GM12891 (cell line): Measurements from ENCODE around the gene AKAP10. TPM values are rescaled to one million over a fixed set of nuclear protein-coding genes. Genes with fewer than 3 reads are reported as not detected.
"Not testable (repeated sequence)": the region's sequence is repeated elsewhere in the genome, so short reads cannot be mapped to it uniquely, and the experiment has no call there.

Experiments
- DNase-seq: peaks from one replicate; pipeline ENCODE4 v3.0.0; 2011; ENCODE audit warnings: low spot score; ENCODE audit not compliant: insufficient read length
- FAIRE-seq: peaks from 2 replicates; lab custom pipeline; 2011; peaks lifted over from hg19 to GRCh38; lab: Jason Lieb, UNC
- PAX5 ChIP-seq: IDR thresholded peaks from 2 replicates; pipeline ENCODE4 v1.6.1; 2011; ENCODE audit warnings: low read length, moderate library complexity, mild to moderate bottlenecking; ENCODE audit not compliant: insufficient read depth, severe bottlenecking
- POLR2A ChIP-seq: IDR thresholded peaks from 2 replicates; pipeline ENCODE4 v1.6.1; 2011; ENCODE audit warnings: low read depth, low read length, control low read depth
- POLR2AphosphoS5 ChIP-seq: IDR thresholded peaks from 2 replicates; pipeline ENCODE4 v1.6.1; 2011; ENCODE audit warnings: low read depth, low read length, control low read depth
- POU2F2 ChIP-seq: IDR thresholded peaks from 2 replicates; pipeline ENCODE4 v1.6.1; 2011; ENCODE audit warnings: low read depth, mild to moderate bottlenecking, control low read depth, low read length, moderate library complexity
- SPI1 ChIP-seq: IDR thresholded peaks from 2 replicates; pipeline ENCODE4 v1.6.1; 2011; ENCODE audit warnings: low read depth, low read length, control low read depth
- TAF1 ChIP-seq: IDR thresholded peaks from 2 replicates; pipeline ENCODE4 v1.6.1; 2011; ENCODE audit warnings: low read depth, low read length, control low read depth
- polyA plus RNA-seq: library from polyadenylated mRNA; unstranded; fragments of >200 nt; gene quantifications from one replicate; pipeline ENCODE4 v1.2.1, GENCODE V29; 2012; ENCODE audit warnings: low read depth, missing spikeins, inconsistent platforms; ENCODE audit not compliant: missing spikeins

The AKAP10 gene
- polyA plus RNA-seq, result 8.1 TPM

GRCh38 chr17:19977293-19978208 is at the start of gene AKAP10:
Gene AKAP10, minus strand, starts transcription at chr17:19977828. Its CDS starts 149 bp downstream, at chr17:19977679.
- FAIRE-seq (peak; percentile 83), DNase-seq (peak; percentile 92)
- TF ChIP-seq SPI1 (no peak), POLR2AphosphoS5 (peak; percentile 55; the same call in 1 of the 2 replicates), PAX5 (peak; percentile 81), TAF1 (peak; percentile 68), POU2F2 (peak; percentile 12; the same call in 1 of the 2 replicates), POLR2A (peak; percentile 88)

DNA sequence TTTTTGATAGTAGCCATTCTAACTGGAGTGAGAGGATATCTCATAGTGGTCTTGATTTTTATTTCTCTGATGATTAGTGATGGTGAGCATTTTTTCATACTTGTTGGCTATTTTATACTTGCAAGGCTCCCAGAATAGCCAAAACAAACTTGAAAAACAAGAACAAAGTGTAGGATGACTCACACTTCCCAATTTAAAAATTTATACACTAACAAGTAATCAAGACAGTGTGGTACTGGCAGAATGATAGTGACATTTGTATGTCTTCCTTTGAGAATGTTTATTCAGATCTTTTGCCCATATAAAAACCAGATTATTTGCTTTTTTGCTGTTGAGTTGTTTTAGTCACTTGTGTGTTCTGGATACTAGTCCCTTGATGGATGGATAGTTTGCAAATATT is 49.3 kb upstream of the AKAP10 start:
- no peak for DNase-seq
- TF ChIP-seq SPI1 (no peak), TAF1 (no peak), POLR2AphosphoS5 (no peak), POLR2A (no peak), PAX5 (no peak), POU2F2 (no peak)

GRCh38 chr17:20022701-20023100 is 45.1 kb upstream of the AKAP10 start:
- DNase-seq (no peak), FAIRE-seq (peak; percentile 33)
- TF ChIP-seq TAF1 (no peak), POLR2AphosphoS5 (no peak), PAX5 (no peak), POLR2A (no peak), POU2F2 (no peak), SPI1 (no peak)

More for the DNA sequence above, 49.3 kb upstream of the AKAP10 start:
- FAIRE-seq, result no peak

GRCh38 chr17:20016475-20016992 is 38.9 kb upstream of the AKAP10 start:
- DNase-seq, FAIRE-seq: not testable (repeated sequence)

DNA sequence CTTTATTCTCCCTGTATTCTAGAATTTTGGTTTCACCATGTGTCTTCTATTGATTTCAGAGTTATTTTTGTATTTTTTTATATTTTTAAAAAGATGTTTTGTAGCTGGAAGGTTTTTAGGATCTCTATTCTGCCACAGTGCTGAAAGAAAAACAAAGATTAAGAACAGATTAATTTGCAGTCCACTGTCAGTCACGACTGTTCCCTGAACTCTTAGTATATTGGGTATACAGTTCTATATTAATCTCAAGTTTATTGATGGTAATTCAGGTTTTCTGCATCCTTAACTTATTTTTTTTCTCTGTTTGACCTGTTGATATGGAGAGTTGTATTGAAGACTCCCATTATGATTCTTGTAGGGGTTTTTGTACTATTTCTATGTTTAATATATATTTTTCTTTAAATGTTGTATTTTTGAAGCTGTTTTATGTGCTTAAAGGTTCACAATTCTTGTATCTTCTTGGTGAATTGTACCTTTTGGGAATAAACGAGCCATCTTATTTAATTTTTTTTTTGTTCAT is 34.4 kb upstream of the AKAP10 start:
- no peak for FAIRE-seq
- TF ChIP-seq POLR2AphosphoS5, result no peak
- no peak for TF ChIP-seq POU2F2
- no peak for TF ChIP-seq TAF1
- TF ChIP-seq POLR2A, result no peak
- no peak for TF ChIP-seq SPI1
- no peak for DNase-seq

DNA sequence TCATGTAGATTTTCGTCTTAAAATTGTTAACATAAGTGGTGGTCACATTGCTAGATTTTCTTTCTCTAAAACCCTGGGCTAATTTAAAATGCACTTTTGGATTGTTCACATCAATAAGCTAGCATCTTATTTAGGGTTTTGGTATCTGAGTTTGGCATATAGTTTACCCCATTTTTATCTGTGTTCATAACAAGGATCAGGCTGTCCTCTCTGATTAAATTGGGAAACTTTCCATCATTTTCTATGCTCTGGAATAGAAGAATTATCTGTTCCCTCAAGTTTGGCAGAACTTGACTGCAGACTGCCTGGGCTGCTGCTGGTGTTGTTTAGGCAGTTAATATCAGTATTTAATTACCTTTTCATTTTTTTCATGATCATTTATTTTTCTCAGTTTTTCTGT is 33.3 kb upstream of the AKAP10 start:
- FAIRE-seq, result peak; percentile 33
- no peak for DNase-seq
- no peak for TF ChIP-seq SPI1
- TF ChIP-seq POLR2AphosphoS5, result no peak
- no peak for TF ChIP-seq PAX5
- TF ChIP-seq POU2F2, result no peak
- TF ChIP-seq TAF1, result no peak
- TF ChIP-seq POLR2A, result no peak

- no peak for TF ChIP-seq POLR2AphosphoS5
- TF ChIP-seq SPI1, result no peak
- DNase-seq, result no peak
- FAIRE-seq, result no peak
Observed at GRCh38 chr17:20010099-20010863, 32.7 kb upstream of the AKAP10 start.

DNA sequence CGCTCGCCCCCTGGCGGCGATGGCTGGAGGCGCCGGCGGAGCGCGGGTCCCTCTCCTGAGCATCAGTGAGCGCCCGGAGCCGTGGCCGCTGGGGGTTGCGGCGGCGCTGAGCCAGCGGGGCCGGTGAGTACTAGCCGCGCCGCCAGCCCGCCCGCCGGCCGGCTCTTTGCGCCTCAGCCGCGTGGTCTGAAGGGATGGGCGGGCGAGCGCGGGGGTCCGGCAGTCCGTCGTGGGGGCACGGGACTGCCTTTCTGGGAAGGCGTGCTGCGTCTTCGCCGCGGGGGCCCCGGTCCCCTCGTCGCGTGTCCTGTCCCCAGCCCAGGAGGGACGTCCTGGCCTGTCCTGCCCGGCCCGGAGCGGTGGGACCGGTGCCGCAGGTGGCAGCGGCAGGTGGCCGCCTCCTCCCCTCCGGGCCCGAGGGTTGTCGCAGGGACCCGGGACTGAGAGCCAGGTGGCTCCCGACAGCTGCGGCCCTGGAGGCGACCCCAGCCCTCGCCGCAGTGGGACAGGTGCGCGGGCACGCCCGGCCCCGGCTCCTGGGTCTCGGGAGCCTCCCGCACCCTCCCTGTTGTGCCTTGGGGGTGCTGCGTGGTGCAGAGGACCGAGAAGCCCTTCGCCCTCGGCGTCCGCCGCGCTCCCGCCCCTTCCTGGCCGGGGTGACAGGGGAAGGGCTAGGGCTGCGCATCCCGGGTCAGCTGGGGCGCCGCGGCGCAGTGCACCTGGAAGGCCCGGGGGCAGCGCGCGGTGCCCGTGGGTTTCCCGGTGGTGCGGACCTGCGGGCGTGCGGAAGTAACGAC is 31.9 kb upstream of the AKAP10 start, which contains the start of gene SPECC1:
SPECC1 (plus strand) TSS at position 58 of the 797 bp plus-strand sequence. CDS start 87,293 bp downstream, outside the sequence.
- FAIRE-seq, result no peak
- no peak for TF ChIP-seq PAX5
- no peak for TF ChIP-seq TAF1
- no peak for TF ChIP-seq SPI1
- no peak for TF ChIP-seq POLR2A
- no peak for TF ChIP-seq POLR2AphosphoS5
- TF ChIP-seq POU2F2, result no peak

DNA sequence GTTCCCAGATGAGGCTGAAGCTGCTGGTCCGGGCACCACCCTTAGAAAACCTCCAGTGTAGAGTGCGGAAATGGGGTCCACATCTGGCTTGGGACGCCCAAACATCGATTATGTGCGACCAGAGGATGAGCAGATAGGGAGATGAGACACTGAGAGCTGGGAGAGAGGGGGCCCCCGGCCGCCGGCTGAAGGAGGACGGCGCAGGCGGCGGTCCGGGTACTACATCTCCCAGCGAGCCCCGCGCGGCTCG is 31.3 kb upstream of the AKAP10 start:
- FAIRE-seq (peak; percentile 89), DNase-seq (no peak)
- TF ChIP-seq TAF1 (no peak), PAX5 (no peak), SPI1 (no peak), POU2F2 (no peak), POLR2AphosphoS5 (no peak), POLR2A (no peak)

More for the DNA sequence above, 31.9 kb upstream of the AKAP10 start, which contains the start of gene SPECC1:
- peak; percentile 83 for DNase-seq
